ENCODE data around the gene SEPTIN10.

DNA sequence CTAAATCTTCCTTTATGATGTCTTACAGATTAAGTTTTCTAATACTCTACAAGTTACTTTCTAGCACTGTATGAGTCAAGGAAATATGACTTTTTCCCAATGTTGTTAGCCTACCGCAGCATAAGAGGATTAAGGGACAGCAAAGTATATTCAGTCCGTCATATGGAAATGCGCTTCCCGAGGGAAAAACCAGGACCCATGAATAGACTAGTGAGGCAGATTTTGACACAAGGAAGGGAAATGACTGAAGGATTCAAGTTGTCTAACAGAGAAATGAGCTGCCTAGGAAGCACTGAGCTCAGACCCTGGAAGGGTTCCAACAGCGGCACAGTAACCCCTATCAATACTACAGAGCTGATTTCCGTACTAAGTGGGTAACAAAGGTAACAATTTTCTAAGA is 12.0 kb downstream of the SEPTIN10 start:
- TF ChIP-seq, protein P1, sequence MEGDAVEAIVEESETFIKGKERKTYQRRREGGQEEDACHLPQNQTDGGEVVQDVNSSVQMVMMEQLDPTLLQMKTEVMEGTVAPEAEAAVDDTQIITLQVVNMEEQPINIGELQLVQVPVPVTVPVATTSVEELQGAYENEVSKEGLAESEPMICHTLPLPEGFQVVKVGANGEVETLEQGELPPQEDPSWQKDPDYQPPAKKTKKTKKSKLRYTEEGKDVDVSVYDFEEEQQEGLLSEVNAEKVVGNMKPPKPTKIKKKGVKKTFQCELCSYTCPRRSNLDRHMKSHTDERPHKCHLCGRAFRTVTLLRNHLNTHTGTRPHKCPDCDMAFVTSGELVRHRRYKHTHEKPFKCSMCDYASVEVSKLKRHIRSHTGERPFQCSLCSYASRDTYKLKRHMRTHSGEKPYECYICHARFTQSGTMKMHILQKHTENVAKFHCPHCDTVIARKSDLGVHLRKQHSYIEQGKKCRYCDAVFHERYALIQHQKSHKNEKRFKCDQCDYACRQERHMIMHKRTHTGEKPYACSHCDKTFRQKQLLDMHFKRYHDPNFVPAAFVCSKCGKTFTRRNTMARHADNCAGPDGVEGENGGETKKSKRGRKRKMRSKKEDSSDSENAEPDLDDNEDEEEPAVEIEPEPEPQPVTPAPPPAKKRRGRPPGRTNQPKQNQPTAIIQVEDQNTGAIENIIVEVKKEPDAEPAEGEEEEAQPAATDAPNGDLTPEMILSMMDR (tag by site-specific recombination; IDR thresholded peaks at IDR 0.05), result no peak
- TF ChIP-seq, protein P2, sequence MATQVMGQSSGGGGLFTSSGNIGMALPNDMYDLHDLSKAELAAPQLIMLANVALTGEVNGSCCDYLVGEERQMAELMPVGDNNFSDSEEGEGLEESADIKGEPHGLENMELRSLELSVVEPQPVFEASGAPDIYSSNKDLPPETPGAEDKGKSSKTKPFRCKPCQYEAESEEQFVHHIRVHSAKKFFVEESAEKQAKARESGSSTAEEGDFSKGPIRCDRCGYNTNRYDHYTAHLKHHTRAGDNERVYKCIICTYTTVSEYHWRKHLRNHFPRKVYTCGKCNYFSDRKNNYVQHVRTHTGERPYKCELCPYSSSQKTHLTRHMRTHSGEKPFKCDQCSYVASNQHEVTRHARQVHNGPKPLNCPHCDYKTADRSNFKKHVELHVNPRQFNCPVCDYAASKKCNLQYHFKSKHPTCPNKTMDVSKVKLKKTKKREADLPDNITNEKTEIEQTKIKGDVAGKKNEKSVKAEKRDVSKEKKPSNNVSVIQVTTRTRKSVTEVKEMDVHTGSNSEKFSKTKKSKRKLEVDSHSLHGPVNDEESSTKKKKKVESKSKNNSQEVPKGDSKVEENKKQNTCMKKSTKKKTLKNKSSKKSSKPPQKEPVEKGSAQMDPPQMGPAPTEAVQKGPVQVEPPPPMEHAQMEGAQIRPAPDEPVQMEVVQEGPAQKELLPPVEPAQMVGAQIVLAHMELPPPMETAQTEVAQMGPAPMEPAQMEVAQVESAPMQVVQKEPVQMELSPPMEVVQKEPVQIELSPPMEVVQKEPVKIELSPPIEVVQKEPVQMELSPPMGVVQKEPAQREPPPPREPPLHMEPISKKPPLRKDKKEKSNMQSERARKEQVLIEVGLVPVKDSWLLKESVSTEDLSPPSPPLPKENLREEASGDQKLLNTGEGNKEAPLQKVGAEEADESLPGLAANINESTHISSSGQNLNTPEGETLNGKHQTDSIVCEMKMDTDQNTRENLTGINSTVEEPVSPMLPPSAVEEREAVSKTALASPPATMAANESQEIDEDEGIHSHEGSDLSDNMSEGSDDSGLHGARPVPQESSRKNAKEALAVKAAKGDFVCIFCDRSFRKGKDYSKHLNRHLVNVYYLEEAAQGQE (tag by site-specific recombination; IDR thresholded peaks at IDR 0.05), result no peak
- TF ChIP-seq MEIS1 (CRISPR knock-in tag; IDR thresholded peaks at IDR 0.05; ENCODE audit: borderline replicate concordance) (no peak), ZNF510 (tag by site-specific recombination; IDR thresholded peaks at IDR 0.05; ENCODE audit: insufficient replicate concordance) (no peak), PRDM10 (tag by site-specific recombination; IDR thresholded peaks at IDR 0.05) (no peak), ZBTB21 (tag by site-specific recombination; IDR thresholded peaks at IDR 0.05) (no peak), ZNF610 (tag by site-specific recombination; IDR thresholded peaks at IDR 0.05; ENCODE audit: borderline replicate concordance) (no peak), BCL6B (tag by site-specific recombination; IDR thresholded peaks at IDR 0.05) (no peak), ZNF416 (tag by site-specific recombination; IDR thresholded peaks at IDR 0.05) (no peak), ZBTB44 (tag by site-specific recombination; IDR thresholded peaks at IDR 0.05) (no peak), ZNF223 (tag by site-specific recombination; IDR thresholded peaks at IDR 0.05) (no peak)
- TF ChIP-seq, protein P3, sequence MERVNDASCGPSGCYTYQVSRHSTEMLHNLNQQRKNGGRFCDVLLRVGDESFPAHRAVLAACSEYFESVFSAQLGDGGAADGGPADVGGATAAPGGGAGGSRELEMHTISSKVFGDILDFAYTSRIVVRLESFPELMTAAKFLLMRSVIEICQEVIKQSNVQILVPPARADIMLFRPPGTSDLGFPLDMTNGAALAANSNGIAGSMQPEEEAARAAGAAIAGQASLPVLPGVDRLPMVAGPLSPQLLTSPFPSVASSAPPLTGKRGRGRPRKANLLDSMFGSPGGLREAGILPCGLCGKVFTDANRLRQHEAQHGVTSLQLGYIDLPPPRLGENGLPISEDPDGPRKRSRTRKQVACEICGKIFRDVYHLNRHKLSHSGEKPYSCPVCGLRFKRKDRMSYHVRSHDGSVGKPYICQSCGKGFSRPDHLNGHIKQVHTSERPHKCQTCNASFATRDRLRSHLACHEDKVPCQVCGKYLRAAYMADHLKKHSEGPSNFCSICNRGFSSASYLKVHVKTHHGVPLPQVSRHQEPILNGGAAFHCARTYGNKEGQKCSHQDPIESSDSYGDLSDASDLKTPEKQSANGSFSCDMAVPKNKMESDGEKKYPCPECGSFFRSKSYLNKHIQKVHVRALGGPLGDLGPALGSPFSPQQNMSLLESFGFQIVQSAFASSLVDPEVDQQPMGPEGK (tag by site-specific recombination; IDR thresholded peaks at IDR 0.05), result no peak
